Astrocyte of the cerebellum (primary cell): ENCODE measurements around the gene UFC1.

Experiments
- DNase-seq: peaks from one replicate; pipeline ENCODE4 v3.0.0-alpha.2; 2011; ENCODE audit warnings: low read depth
- H3K4me3 ChIP-seq: 2 replicates; pipeline ENCODE4 v1.5.1; 2011; ENCODE audit warnings: mild to moderate bottlenecking, low read depth, low read length, moderate library complexity
- in situ Hi-C: cut with HindIII; loops from 2 replicates; pipeline ENCODE4 v1.10.0; 2017; ENCODE audit warnings: low sequenced_read_pairs
- TF ChIP-seq, protein P1 (sequence below): IDR thresholded peaks from 2 replicates; pipeline ENCODE4 v1.5.1; 2012; ENCODE audit warnings: low read length, low read depth, moderate library complexity, mild to moderate bottlenecking; ENCODE audit errors: missing control alignments

Gene UFC1

DNA sequence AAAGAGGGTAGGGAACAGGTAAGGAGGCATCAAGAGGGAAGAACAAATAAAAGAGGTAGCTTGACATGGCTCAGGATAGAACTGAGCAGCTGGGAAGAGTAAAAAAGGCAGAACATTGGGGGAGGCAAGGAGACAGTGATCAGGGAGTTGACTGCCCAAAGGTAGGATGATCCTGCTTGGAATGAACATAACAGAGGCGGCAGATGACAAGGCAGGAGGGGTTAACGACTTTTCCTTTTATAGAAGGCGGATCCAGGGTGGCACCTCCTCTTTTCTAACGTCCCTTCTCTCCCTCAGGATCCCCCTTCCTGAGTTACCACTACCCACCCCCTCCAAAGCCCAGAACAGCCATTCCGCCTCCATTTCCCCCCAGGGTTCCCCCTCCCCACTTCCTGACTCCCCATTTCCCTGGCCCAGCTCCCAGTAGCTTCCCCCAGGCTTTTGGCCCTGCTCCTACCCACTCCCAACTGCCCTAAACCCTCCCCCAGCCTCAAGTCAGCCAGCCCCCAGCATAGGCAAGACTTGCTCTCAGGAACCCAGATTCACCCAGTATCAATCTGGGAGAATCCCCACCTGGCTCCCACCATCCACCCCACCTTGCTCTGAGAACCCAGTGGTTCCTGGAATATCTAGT lies 45.8 kb downstream of the UFC1 start:
- H3K4me3 ChIP-seq: no peak overlapping the region
- TF ChIP-seq, protein P1, sequence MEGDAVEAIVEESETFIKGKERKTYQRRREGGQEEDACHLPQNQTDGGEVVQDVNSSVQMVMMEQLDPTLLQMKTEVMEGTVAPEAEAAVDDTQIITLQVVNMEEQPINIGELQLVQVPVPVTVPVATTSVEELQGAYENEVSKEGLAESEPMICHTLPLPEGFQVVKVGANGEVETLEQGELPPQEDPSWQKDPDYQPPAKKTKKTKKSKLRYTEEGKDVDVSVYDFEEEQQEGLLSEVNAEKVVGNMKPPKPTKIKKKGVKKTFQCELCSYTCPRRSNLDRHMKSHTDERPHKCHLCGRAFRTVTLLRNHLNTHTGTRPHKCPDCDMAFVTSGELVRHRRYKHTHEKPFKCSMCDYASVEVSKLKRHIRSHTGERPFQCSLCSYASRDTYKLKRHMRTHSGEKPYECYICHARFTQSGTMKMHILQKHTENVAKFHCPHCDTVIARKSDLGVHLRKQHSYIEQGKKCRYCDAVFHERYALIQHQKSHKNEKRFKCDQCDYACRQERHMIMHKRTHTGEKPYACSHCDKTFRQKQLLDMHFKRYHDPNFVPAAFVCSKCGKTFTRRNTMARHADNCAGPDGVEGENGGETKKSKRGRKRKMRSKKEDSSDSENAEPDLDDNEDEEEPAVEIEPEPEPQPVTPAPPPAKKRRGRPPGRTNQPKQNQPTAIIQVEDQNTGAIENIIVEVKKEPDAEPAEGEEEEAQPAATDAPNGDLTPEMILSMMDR: no peak
- in situ Hi-C loops: loop anchor here (25.0 kb wide), 1 partner anchor 538 kb away; the partner anchor contains the start of gene DUSP12
- DNase-seq: no peak

DNA sequence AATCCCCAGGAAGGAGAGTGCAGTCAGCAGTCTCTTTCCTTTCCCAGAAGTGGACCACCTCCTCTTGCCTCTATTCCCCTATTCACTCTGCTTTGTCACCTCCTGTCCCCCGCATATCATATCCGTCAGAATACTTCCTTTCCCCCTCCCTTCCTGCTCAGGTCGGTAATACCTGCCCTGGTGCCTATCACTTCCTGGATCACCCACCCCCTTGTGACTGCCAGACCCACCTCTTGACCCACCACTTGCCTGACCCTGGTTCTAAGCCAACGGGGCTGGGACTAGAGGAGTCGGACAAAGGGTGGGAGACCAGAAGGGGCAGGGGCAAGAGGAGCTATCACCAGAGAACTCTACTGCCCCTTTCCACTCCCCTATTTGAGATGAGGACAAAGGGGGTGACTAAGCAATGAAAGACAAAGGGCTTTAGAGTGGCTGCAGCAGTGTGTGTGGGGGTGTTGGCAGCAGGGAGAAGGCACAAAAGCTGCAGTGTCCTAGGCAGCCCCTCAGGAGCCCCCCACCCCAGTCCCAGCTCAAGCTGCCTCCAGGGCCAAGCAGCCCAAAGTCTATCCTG lies 46.7 kb downstream of the UFC1 start:
- TF ChIP-seq, protein P1: no peak
- no peak for DNase-seq
- H3K4me3 ChIP-seq: no peak overlapping the region
- in situ Hi-C loops: loop anchor here (25.0 kb wide), 1 partner anchor 537 kb away; the partner anchor contains the start of gene DUSP12

DNA sequence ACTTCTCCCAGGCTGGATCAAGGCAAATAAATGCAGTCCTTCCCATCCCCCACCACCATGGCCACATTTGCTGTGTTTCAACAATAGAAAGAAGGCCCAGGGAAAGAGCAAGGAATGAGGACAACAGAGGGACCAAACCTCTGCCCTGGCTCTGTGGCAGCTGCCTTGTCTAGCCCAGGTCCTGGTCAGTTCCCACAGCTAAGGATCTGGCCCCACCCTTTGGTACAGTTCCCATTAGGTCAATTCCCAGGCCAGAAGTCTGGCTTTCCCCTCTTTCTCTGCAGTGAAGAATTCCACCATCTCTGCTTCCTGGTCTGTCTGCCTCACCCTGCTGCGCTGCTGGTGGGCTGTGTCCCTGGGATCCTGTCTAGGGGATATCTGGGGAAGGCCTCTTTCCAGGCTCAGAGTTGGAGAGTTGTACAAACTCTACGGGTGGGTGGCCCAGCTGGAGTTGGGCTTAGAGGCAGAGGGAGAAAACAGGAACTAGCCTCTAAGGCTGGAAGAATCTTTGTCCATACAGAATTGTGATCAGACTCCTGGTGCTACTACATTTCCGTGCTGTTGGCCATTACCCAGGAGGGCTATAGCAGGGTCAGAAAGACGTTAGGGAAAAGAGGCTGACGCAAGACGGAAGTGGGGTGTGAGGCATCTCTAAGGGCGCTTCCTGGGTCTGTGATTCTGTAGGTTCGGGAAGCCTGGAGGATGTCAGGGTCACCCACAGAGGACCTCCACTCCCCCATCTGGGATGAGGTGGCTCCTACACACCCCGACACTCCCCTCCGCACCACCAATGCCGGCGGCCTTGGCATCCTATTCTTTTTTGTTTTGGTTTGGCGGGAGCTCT lies 47.4 kb downstream of the UFC1 start:
- TF ChIP-seq, protein P1: no peak
- DNase-seq: no peak
- in situ Hi-C loops: loop anchor here (25.0 kb wide), 1 partner anchor 536 kb away; the partner anchor contains the start of gene DUSP12

DNA sequence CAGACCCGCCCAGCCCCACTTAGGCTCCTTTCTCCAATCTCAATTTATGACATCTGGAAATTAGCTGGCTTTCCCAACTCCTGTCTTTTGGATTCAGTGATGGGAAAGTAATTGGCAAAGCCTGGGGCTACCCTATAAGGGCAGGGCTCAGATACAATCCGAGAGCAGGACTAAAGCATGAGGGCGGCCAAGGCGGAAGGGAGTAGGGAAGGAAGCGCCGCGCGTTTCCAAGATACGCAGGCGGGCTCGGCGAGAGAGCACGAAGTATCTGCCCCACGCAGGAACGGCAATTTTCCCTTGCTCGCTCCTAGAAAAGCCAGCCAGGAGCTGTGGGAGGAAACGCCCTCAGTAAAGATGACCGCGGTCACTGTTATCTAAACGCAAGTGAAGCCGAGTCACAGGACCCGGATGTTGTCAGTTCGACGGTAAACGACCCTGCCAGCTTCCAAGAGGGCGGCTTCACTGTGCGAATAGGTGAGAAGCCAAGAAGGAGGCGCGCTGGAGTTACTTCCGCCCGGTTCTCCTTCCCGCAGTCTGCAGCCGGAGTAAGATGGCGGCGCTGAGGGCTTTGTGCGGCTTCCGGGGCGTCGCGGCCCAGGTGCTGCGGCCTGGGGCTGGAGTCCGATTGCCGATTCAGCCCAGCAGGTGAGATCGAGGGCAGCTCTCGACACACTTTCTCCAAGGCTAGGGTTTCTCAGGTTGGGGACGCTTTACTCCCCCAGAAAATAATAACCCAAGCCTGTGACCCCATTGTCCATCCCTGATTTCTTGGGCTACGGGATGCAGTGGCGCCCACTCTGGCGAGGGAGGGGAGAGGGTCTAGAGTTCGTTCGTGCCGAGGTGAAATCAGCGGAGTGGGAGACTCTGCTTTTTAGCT lies 48.3 kb downstream of the UFC1 start, which contains the start of gene NDUFS2:
Gene NDUFS2, plus strand, starts transcription at position 532 of the 877 bp plus-strand sequence. Its CDS starts 19 bp downstream, at position 551.
- DNase-seq: peak; percentile 99
- in situ Hi-C loops: loop anchor here (25.0 kb wide), 1 partner anchor 535 kb away; the partner anchor contains the start of gene DUSP12
- TF ChIP-seq, protein P1: peak; percentile 57

More for the DNA sequence above, 47.4 kb downstream of the UFC1 start:
- H3K4me3 ChIP-seq: peak overlapping the region; percentile 97

DNA sequence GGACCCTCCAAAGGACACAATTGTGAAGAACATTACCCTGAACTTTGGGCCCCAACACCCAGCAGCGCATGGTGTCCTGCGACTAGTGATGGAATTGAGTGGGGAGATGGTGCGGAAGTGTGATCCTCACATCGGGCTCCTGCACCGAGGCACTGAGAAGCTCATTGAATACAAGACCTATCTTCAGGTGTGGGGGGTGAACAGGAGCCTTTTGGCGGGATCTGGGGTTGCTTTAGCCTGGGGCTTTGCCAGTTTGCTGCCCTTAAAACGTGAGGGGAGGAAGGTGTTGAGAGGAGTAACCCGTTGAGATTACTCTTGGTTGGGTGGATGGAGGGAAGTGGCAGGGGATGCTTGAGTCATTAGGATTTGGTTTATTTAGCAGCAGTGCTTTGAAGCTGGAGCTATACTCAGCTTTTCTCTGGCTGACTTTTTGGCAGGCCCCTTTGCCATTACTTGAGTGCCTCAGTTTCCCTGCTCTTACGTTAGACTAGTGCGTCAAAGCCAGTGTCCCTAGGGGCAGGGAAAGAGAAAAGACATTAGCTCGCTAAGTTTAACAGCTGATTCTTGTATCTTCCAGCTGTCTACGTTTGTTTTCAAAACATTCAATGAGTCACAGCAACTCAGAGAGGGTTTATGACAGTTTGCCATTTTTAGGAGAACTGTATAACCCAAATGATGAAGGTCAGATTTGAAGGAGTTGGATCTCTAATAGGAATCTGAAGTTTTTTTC lies 52.8 kb downstream of the UFC1 start:
- no peak for DNase-seq
- TF ChIP-seq, protein P1: no peak
- in situ Hi-C loops: loop anchor here (5.0 to 25.0 kb wide), 3 partner anchors 96 to 531 kb away; partner anchors contain the start of gene DUSP12
- H3K4me3 ChIP-seq: no peak overlapping the region

More for the DNA sequence above, 48.3 kb downstream of the UFC1 start, which contains the start of gene NDUFS2:
- H3K4me3 ChIP-seq: peak within 1 kb of the TSS; percentile 97
